ENCODE data around the gene RAD21L1.

Gene RAD21L1

GRCh38 chr20:1225783-1226654 lies at the start of gene RAD21L1:
TSS of gene RAD21L1 (plus strand) at chr20:1226044. CDS start at chr20:1228454, 2,410 bp downstream.
- no peak for DNase-seq

DNA sequence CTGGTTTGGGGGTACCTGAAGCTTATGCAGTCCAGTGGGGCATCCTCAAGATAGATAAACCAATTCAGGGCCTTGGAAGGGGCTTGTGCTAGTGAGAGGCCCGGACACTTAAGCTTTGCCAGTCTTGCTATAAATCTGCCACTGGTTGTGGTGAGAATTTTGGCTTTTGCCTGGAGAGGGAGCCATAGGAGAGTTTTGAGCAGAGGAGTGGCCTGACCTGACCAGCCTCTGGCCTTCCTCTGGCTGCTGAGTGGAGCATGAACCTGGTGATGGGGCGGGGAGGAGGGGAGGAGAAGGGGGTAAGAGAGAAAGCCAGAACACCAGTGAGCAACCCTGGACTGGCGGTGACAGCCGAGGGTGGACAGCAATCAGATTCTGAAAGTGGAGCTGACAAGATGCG lies 48.2 kb upstream of the RAD21L1 start:
- DNase-seq: no peak

DNA sequence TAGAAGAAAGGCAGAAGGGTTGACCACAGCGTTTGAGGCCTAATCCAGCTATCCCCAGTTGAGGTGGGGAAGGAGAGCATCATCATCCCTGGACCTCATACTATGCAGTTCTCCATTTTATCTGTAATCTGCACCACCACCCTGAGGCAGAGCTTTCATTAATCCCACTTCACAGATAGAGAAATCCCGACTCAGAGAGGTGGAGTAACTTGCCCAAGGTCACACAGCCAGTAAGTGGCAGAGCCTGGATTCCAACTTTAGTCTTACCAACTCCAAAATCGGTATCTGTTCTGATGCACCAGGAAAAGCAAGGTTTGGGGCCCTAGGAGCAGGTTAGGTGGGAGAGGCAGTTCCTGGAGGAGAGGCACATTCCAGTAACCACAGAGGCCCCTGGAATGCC lies 47.7 kb upstream of the RAD21L1 start:
- DNase-seq: no peak

GRCh38 chr20:1178623-1179022 lies 47.2 kb upstream of the RAD21L1 start:
- DNase-seq: no peak

- DNase-seq: no peak
Observed at GRCh38 chr20:1180949-1181348, 44.9 kb upstream of the RAD21L1 start.

DNA sequence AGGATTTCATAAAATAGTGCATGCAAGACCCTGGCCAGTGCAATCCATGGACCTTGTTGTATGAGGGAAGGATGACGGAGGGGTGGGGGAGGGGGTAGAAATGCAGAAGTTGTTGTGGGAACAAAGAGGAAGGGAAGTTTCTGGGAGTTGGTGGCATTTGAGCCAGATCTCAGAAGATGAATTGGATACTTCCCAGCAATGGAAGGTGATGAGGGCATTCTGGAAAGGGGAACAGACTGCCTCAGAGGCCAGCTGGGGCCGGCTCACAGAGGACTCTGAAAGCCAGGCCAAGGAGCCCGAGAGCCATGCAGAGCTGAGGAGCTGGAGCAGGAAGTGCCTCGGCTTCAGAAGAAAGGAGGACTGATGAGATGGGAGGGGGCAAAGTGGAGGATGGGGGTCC lies 43.7 kb upstream of the RAD21L1 start:
- DNase-seq: no peak

GRCh38 chr20:1183153-1183552 lies 42.7 kb upstream of the RAD21L1 start:
- DNase-seq: no peak

- DNase-seq: no peak
Observed at GRCh38 chr20:1184260-1184637, 41.6 kb upstream of the RAD21L1 start.

DNA sequence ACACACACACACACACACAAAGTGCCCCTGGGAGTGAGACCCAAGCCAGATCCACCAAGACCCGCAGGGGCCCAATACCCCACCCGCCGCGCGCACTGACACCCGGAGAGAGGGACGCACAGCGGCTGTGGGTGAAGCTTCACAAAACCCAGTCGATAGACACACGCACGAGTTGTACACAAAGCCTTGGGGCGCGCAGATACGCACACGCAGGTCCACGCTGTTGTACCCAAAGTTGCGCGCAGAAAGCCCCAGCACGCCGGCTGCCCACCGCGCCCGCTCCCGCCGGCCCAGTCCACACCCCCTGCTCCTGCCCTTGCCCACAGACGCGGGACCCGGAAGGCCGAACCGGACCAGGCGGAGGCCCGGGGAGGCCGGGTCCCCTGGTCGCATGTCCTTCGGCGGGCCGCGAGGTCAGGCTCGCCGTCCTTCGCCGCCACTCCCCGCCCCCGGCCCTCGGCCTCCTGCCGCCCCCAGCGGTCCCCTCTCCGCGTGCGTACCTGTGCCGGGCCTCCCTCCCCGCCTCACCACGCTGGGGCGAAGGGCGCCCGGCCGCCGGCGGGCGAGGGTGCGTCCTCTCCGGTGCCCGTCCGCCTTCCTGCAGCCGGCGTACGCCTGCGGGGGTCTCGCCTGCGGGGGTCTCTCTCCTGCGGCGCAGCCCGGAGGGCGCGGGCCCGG lies 41.1 kb upstream of the RAD21L1 start, which contains the start of gene TMEM74B:
Gene TMEM74B, minus strand, starts transcription at position 344 of the 678 bp plus-strand sequence. CDS start 1,180 bp downstream, outside the sequence.
- DNase-seq: no peak

DNA sequence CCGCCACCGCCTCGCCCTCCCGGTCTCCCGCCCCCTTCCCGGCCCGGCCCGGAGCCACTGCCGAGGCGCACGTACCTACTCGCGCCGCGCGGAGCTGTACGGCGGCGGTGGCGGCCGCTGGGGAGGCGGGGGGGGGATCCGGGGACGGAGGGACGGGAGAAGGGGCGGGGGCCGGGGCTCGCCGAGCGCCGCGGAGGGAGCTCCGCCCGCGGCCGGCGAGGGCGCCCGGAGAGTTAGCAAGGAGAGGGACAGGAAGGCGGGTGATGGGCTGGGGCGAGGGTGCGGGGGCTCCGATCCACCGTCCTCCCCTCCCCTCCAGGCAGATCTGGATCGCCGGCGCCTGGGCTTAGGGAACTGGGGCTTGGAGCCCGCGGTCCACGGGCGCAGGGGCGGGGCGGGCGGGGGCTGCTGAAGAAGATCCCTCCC lies 40.5 kb upstream of the RAD21L1 start:
- no peak for DNase-seq

DNA sequence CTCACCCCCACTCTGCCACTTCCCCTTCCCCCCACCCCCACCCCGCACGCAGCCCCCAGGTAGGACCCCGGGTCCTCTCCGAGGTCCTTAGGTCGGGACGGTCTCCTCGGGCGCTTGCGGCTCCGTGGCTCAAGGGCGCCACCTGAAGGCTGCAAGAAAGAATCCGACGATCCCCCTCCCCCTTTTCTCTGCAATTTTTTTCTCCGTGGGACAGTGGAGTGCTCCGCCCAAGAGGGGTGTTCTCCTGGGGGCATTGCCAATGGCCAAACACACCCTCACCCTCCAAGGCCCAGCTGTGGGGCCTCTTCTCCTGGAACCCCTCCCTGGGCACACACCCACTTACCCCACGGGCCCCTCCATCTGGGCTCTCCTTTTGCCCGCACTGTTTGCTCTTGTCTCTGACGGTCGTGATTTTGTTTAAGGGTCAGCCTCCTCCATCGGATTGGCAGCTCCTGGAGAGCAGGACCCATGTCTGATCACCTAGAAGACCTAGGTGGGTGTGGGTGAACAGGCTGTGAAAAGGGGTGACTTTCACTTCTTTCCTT lies 40.0 kb upstream of the RAD21L1 start:
- no peak for DNase-seq

DNA sequence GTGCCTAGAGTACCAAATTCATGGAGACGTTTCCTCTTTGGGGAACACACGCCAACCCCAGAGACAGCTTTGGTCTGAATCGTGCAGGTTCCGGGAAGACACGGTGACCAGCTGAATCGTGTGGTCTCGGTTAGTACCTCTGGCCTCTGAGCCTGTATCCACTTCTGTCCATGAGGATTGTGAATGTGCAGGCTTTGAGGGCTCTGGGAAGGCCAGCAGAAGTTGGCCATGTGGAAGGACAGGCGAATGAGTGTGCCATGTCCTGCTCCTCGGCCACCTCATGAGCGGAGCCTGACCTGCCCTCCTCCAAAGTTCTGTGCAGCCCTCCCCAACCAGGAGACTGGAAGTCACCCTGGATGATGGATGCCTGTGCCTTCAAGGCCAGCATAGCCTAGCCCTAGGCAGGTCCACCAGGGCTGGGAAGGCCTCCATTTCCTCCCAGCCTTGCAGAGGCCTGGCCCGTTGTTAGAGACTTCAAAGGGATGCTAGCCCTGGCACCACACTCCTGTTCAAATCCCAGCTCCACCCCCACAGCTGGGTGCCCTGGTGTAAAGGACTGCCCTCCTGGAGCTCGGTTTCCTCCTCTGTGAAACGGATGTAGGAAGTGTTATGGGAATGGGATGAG lies 39.4 kb upstream of the RAD21L1 start:
- DNase-seq: no peak

GRCh38 chr20:1187605-1188171 lies 38.2 kb upstream of the RAD21L1 start:
- DNase-seq: no peak

GRCh38 chr20:1188347-1188746 lies 37.5 kb upstream of the RAD21L1 start:
- DNase-seq: no peak

- DNase-seq: no peak
Observed at GRCh38 chr20:1189827-1190226, 36.0 kb upstream of the RAD21L1 start.

- no peak for DNase-seq
Observed at GRCh38 chr20:1190847-1191246, 35.0 kb upstream of the RAD21L1 start.

GRCh38 chr20:1191299-1191698 lies 34.5 kb upstream of the RAD21L1 start:
- no peak for DNase-seq

GRCh38 chr20:1195226-1195625 lies 30.6 kb upstream of the RAD21L1 start:
- no peak for DNase-seq

- no peak for DNase-seq
Observed at GRCh38 chr20:1196634-1197033, 29.2 kb upstream of the RAD21L1 start.

DNA sequence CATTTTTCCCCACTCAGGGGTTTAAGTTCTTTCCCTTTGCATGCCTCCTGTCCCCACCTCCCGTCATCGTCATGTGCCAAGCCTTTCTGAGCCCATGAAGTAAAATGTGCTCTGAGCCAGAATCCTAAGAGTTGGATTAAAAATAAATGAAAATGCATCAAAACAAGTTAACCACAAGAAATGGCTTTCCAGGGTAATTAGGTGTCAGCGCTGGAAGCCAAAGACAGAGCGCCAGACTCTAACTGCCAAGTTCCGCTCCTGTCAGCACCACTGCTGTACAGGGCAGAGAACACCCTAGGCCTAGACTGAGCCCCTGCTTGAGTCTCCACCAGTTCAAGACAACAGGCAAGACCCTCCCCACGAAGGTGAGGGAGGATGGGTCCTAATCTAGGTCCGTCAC lies 28.0 kb upstream of the RAD21L1 start:
- DNase-seq: no peak

DNA sequence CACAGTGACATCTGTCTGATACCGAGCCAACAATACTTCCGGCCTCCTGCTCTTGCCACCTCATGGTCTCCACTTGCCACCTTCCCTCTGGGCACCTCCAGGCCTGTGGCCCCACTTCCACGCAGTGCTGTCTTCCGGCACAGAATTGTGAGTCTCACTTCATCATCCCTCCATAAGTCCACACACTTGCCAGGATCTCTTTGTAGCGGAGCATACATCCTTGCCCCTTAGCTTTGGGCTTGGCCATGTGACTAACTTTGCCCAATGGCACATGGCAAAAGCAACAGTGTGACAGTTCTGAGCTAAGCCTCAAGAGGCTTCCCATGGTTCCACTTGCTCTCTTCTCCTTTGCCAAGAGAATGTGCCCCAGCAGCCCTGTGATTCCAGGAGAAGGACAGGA lies 27.1 kb upstream of the RAD21L1 start:
- DNase-seq: no peak

DNA sequence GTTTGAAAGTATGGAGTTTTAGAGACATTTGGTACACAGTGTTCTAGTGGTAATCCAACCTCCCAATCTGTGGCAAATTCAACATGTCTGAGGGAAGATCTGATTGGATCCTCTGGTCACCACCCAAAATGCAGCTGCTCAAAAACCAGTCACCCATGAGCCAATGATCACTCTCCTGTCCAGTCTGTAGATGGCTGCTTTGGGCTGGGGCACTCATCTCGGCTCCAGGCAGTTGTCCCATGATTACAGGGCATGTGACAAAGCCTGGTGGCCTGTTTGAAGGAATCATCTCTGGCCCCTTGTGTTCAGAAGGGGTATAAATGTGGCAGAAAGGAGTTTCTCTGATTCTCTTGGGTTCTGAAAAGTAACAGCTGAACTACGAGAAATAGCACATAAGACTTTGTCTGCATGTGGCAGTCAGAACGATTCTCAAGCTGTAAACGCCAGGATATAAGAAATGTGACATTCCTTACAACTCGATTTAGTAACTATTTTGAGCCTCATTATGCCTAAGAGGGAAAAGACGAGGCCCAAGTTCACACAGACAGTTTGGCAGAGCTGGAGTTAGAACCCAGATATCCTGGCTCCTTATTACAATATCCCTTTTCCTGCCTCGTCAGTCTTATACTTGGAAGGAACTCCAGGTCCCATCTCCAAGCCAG lies 26.5 kb upstream of the RAD21L1 start:
- DNase-seq: no peak

- no peak for DNase-seq
Observed at GRCh38 chr20:1199964-1200363, 25.9 kb upstream of the RAD21L1 start.
